Lung (tissue), 12 donors: Measurements from ENCODE around the gene ACYP2. TPM values are rescaled to one million over a fixed set of nuclear protein-coding genes. Genes with fewer than 3 reads are reported as not detected.
A peak's percentile ranks its signal among the peaks of the same experiment; 100 is the strongest.

Experiments used
- ATAC-seq: fragments of 200-7000 bp; cut with Tn5 transposase; one replicate; pipeline ENCODE4 v1.9.1; 2020; ENCODE audit warnings: moderate number of reproducible peaks; ENCODE audit not compliant: insufficient read depth, low FRiP score
- DNase-seq, 3 donors: peaks; one replicate each; pipeline ENCODE4 v3.0.0-alpha.2; 2013 to 2017
- H3K27ac ChIP-seq, 2 donors: one replicate each; pipeline ENCODE4 v1.5.1; 2013; ENCODE audit warnings: mild to moderate bottlenecking in 2 of 2, moderate library complexity in 2 of 2, control low read depth in 1 of 2, inconsistent platforms in 1 of 2, low read depth in 1 of 2, low read length in 1 of 2
- H3K27me3 ChIP-seq, 3 donors: one replicate each; pipeline ENCODE4 v1.5.1; 2013; ENCODE audit warnings: low read length in 2 of 3; ENCODE audit not compliant: control insufficient read depth in 3 of 3, insufficient read depth in 3 of 3
- H3K36me3 ChIP-seq, 4 donors: one replicate each; pipeline ENCODE4 v1.5.1; 2013; ENCODE audit warnings: low read length in 4 of 4, mild to moderate bottlenecking in 1 of 4, moderate library complexity in 1 of 4; ENCODE audit not compliant: control insufficient read depth in 4 of 4, insufficient read depth in 4 of 4
- H3K4me1 ChIP-seq, 5 donors: one replicate each; pipeline ENCODE4 v1.5.1; 2013; ENCODE audit warnings: low read length in 5 of 5, mild to moderate bottlenecking in 2 of 5, moderate library complexity in 1 of 5; ENCODE audit not compliant: control insufficient read depth in 5 of 5, insufficient read depth in 5 of 5
- H3K4me3 ChIP-seq: one replicate; pipeline ENCODE4 v1.5.1; 2013; ENCODE audit warnings: mild to moderate bottlenecking, control low read depth, moderate library complexity
- H3K9ac ChIP-seq, 2 donors: one replicate each; pipeline ENCODE4 v1.5.1; 2013; ENCODE audit warnings: low read length in 2 of 2, control low read depth in 1 of 2; ENCODE audit not compliant: insufficient read depth in 1 of 2
- H3K9me3 ChIP-seq, 4 donors: one replicate each; pipeline ENCODE4 v1.5.1; 2013; ENCODE audit warnings: low read length in 3 of 4, mild to moderate bottlenecking in 1 of 4, moderate library complexity in 1 of 4; ENCODE audit not compliant: control insufficient read depth in 4 of 4, insufficient read depth in 3 of 4
- CTCF ChIP-seq: IDR thresholded peaks from 2 replicates; pipeline ENCODE4 v1.5.1; 2012; ENCODE audit warnings: mild to moderate bottlenecking; ENCODE audit errors: control extremely low read depth, extremely low read depth
- WGBS, 2 donors: extraction: QIAGEN DNeasy Blood & Tissue Kit; methylation state at CpG; one replicate each; pipeline ENCODE4 v1.1.7; 2013; 5-methylcytosine and 5-hydroxymethylcytosine counted together
- polyA plus RNA-seq, 2 donors: library from polyadenylated mRNA; stranded (reverse); fragments of 200-250 nt; gene quantifications; one replicate each; pipeline ENCODE4 v1.2.1, GENCODE V29; 2013
- total RNA-seq, 2 donors: library from RNA; depleted of rRNA in 1 of 2; stranded (reverse); fragments of >200 nt in 1 of 2; gene quantifications; one replicate each; pipeline ENCODE4 v1.2.1, GENCODE V29; 2014 to 2021
- donor health status: control.
- donor health status: control.
- donor health status: Bipolar disorder and iron deficiency.
- donor health status: healthy.
- donor health status: DM: yes; HTN: yes; CAD: no.

The ACYP2 gene
- total and polyA plus RNA-seq, 4 donors = 13.2 to 23.7 (median 18.0) TPM

- H3K27ac ChIP-seq = no peak overlapping the region
- no peak for ATAC-seq
- H3K4me3 ChIP-seq = no peak overlapping the region
- 97% methylated on average over 4 of the region's 4 CpGs for WGBS, 2 donors
- no peak overlapping the region for H3K9ac ChIP-seq
- no peak for TF ChIP-seq CTCF
- H3K36me3 ChIP-seq = no peaks in the 10 kb centered on the region
- peaks cover 0 to 4% (median 0%) of the 10 kb centered on the region in 4 donors for H3K9me3 ChIP-seq
- H3K27me3 ChIP-seq = no peaks in the 10 kb centered on the region
- no peak for DNase-seq
- H3K4me1 ChIP-seq = peaks cover 0 to 24% (median 4%) of the 10 kb centered on the region in 5 donors
Measured at GRCh38 chr2:54213082-54213481, 97.7 kb downstream of the ACYP2 start.

- Histone ChIP-seq H3K27me3 (no peaks in the 10 kb centered on the region), H3K27ac (no peak overlapping the region), H3K4me3 (no peak overlapping the region), H3K4me1 (peaks cover 0 to 25% (median 3%) of the 10 kb centered on the region in 5 donors), H3K36me3 (no peaks in the 10 kb centered on the region), H3K9me3 (no peaks in the 10 kb centered on the region), H3K9ac (no peak overlapping the region)
- TF ChIP-seq CTCF = no peak
- ATAC-seq = no peak
- 86% methylated on average over 2 of the region's 2 CpGs for WGBS, 2 donors
- DNase-seq = no peak
Measured at GRCh38 chr2:54224997-54225396, 109.6 kb downstream of the ACYP2 start.

GRCh38 chr2:54226260-54226659 is 110.8 kb downstream of the ACYP2 start:
- WGBS, 2 donors = 70 to 81% methylated on average over 2 of the region's 2 CpGs

More at GRCh38 chr2:54226260-54226659, 110.8 kb downstream of the ACYP2 start:
- Histone ChIP-seq H3K9ac (peak overlapping the region in 1 of 2 donors; percentile 15), H3K27ac (no peak overlapping the region), H3K27me3 (no peaks in the 10 kb centered on the region), H3K4me1 (peaks cover 0 to 25% (median 3%) of the 10 kb centered on the region in 5 donors), H3K9me3 (no peaks in the 10 kb centered on the region), H3K4me3 (no peak overlapping the region), H3K36me3 (no peaks in the 10 kb centered on the region)
- ATAC-seq = no peak
- no peak for TF ChIP-seq CTCF
- DNase-seq = peak in 2 of 3 donors; percentile 51
